ENCODE data around the gene ELOA. TPM values are rescaled to one million over a fixed set of nuclear protein-coding genes. Genes with fewer than 3 reads are reported as not detected.
A peak's percentile ranks its signal among the peaks of the same experiment; 100 is the strongest.

Gene ELOA
- total RNA-seq, 1 donor from 2014 or later, result 58.1 TPM

- Mint-ChIP-seq H3K27me3 (ENCODE audit: low read depth, unreplicated experiment) (no peaks in the 10 kb centered on the region), H3K27ac (ENCODE audit: unreplicated experiment) (no peak overlapping the region), H3K9me3 (ENCODE audit: unreplicated experiment) (no peaks in the 10 kb centered on the region), H3K4me3 (ENCODE audit: unreplicated experiment) (no peak overlapping the region), H3K4me1 (ENCODE audit: low read depth, unreplicated experiment) (peaks cover 11% of the 10 kb centered on the region), H3K36me3 (ENCODE audit: low read depth, unreplicated experiment) (no peaks in the 10 kb centered on the region)
- no peak for FAIRE-seq
- Histone ChIP-seq H3K9me3 (ENCODE audit: insufficient read depth, low read depth, low read length) (no peaks in the 10 kb centered on the region), H4K20me1 (ENCODE audit: insufficient read depth, low read length) (peaks cover 34% of the 10 kb centered on the region), H3K4me3 (ENCODE audit: insufficient read depth, low read depth, low read length) (no peak overlapping the region), H3K4me2 (ENCODE audit: low read length) (no peak overlapping the region), H3K79me2 (ENCODE audit: insufficient read depth, low read length) (peaks cover 36% of the 10 kb centered on the region), H3K27ac (ENCODE audit: low read depth, low read length) (no peak overlapping the region), H2AFZ (ENCODE audit: low read depth, low read length) (no peak overlapping the region), H3K27me3 (ENCODE audit: insufficient read depth, low read length) (no peaks in the 10 kb centered on the region), H3K9ac (ENCODE audit: low read length) (no peak overlapping the region), H3K36me3 (ENCODE audit: insufficient read depth, low read length) (no peaks in the 10 kb centered on the region), H3K4me1 (ENCODE audit: insufficient read depth, low read length) (peaks cover 16% of the 10 kb centered on the region)
- no peak for DNase-seq (ENCODE audit: low read depth)
- no peak for TF ChIP-seq EZH2 (IDR thresholded peaks at IDR 0.05; ENCODE audit: insufficient read depth, low read length)
- no peak for TF ChIP-seq CTCF (IDR thresholded peaks at IDR 0.05; ENCODE audit: insufficient read depth, low read depth, low read length)
These were observed 1.7 kb upstream of the ELOA start for GRCh38 chr1:23741609-23742008.

GRCh38 chr1:23742670-23743286 lies 493 bp upstream of the ELOA start:
- Histone ChIP-seq H3K27me3 (ENCODE audit: insufficient read depth, low read length) (no peaks in the 10 kb centered on the region), H3K27ac (ENCODE audit: low read depth, low read length) (peak overlapping the region; percentile 59), H3K4me3 (ENCODE audit: insufficient read depth, low read depth, low read length) (peak overlapping the region; percentile 81), H3K4me1 (ENCODE audit: insufficient read depth, low read length) (peaks cover 16% of the 10 kb centered on the region), H3K9ac (ENCODE audit: low read length) (peak overlapping the region; percentile 85), H4K20me1 (ENCODE audit: insufficient read depth, low read length) (peaks cover 43% of the 10 kb centered on the region), H3K36me3 (ENCODE audit: insufficient read depth, low read length) (no peaks in the 10 kb centered on the region), H3K79me2 (ENCODE audit: insufficient read depth, low read length) (peaks cover 45% of the 10 kb centered on the region), H2AFZ (ENCODE audit: low read depth, low read length) (peak overlapping the region; percentile 65), H3K4me2 (ENCODE audit: low read length) (peak overlapping the region; percentile 88), H3K9me3 (ENCODE audit: insufficient read depth, low read depth, low read length) (no peaks in the 10 kb centered on the region)
- TF ChIP-seq CTCF (IDR thresholded peaks at IDR 0.05; ENCODE audit: insufficient read depth, low read depth, low read length), result no peak
- TF ChIP-seq EZH2 (IDR thresholded peaks at IDR 0.05; ENCODE audit: insufficient read depth, low read length), result no peak
- Mint-ChIP-seq H3K9me3 (ENCODE audit: unreplicated experiment) (no peaks in the 10 kb centered on the region), H3K27ac (ENCODE audit: unreplicated experiment) (peak overlapping the region; percentile 71), H3K27me3 (ENCODE audit: low read depth, unreplicated experiment) (no peaks in the 10 kb centered on the region), H3K36me3 (ENCODE audit: low read depth, unreplicated experiment) (no peaks in the 10 kb centered on the region), H3K4me1 (ENCODE audit: low read depth, unreplicated experiment) (peaks cover 23% of the 10 kb centered on the region), H3K4me3 (ENCODE audit: unreplicated experiment) (peak overlapping the region; percentile 87)
- FAIRE-seq, result no peak
- no peak for DNase-seq (ENCODE audit: low read depth)

GRCh38 chr1:23745515-23745914 lies 2.2 kb downstream of the ELOA start:
- H2AFZ ChIP-seq (ENCODE audit: low read depth, low read length), result no peak overlapping the region
- no peak overlapping the region for H3K27ac ChIP-seq (ENCODE audit: low read depth, low read length)
- no peak overlapping the region for H3K9ac ChIP-seq (ENCODE audit: low read length)
- peaks cover 16% of the 10 kb centered on the region for H3K4me1 ChIP-seq (ENCODE audit: insufficient read depth, low read length)
- H3K27ac Mint-ChIP-seq (ENCODE audit: unreplicated experiment), result no peak overlapping the region
- H3K4me2 ChIP-seq (ENCODE audit: low read length), result peak overlapping the region; percentile 88
- H3K79me2 ChIP-seq (ENCODE audit: insufficient read depth, low read length), result peaks cover 67% of the 10 kb centered on the region
- DNase-seq (ENCODE audit: low read depth) (no peak), FAIRE-seq (no peak)
- no peak overlapping the region for H3K4me3 ChIP-seq (ENCODE audit: insufficient read depth, low read depth, low read length)
- H3K9me3 Mint-ChIP-seq (ENCODE audit: unreplicated experiment), result no peaks in the 10 kb centered on the region
- no peaks in the 10 kb centered on the region for H3K27me3 Mint-ChIP-seq (ENCODE audit: low read depth, unreplicated experiment)
- peaks cover 58% of the 10 kb centered on the region for H4K20me1 ChIP-seq (ENCODE audit: insufficient read depth, low read length)
- no peaks in the 10 kb centered on the region for H3K36me3 Mint-ChIP-seq (ENCODE audit: low read depth, unreplicated experiment)
- TF ChIP-seq CTCF (IDR thresholded peaks at IDR 0.05; ENCODE audit: insufficient read depth, low read depth, low read length) (peak; percentile 47), EZH2 (IDR thresholded peaks at IDR 0.05; ENCODE audit: insufficient read depth, low read length) (no peak)
- H3K9me3 ChIP-seq (ENCODE audit: insufficient read depth, low read depth, low read length), result no peaks in the 10 kb centered on the region
- peak overlapping the region; percentile 93 for H3K4me3 Mint-ChIP-seq (ENCODE audit: unreplicated experiment)
- H3K27me3 ChIP-seq (ENCODE audit: insufficient read depth, low read length), result no peaks in the 10 kb centered on the region
- peaks cover 35% of the 10 kb centered on the region for H3K4me1 Mint-ChIP-seq (ENCODE audit: low read depth, unreplicated experiment)
- H3K36me3 ChIP-seq (ENCODE audit: insufficient read depth, low read length), result peaks cover 6% of the 10 kb centered on the region

Data from astrocyte (in vitro differentiated cells and primary cell).